ENCODE measurements around the gene KNL1. TPM values are rescaled to one million over a fixed set of nuclear protein-coding genes. Genes with fewer than 3 reads are reported as not detected.
A peak's percentile ranks its signal among the peaks of the same experiment; 100 is the strongest.

KNL1 gene
- total RNA-seq, 1 donor from 2014 or later: 9.5 TPM

DNA sequence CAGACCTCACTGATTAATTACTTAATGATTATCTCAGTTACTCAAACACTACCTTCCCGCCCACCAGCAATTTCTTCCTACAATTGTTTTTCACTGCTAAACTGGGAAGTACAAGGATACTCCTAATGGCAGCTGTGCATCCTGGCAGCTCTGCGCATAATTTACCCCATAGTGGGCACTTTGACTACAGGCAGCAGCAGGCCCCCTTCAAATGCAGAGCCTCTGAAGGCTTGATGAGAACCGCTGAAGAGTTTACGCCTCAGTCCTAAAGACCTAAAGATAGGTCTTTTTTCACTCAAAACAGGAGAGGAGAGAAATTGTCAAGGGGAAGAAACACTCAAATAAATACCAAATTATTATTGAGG, 39.9 kb upstream of the KNL1 start:
- TF ChIP-seq, protein P1, sequence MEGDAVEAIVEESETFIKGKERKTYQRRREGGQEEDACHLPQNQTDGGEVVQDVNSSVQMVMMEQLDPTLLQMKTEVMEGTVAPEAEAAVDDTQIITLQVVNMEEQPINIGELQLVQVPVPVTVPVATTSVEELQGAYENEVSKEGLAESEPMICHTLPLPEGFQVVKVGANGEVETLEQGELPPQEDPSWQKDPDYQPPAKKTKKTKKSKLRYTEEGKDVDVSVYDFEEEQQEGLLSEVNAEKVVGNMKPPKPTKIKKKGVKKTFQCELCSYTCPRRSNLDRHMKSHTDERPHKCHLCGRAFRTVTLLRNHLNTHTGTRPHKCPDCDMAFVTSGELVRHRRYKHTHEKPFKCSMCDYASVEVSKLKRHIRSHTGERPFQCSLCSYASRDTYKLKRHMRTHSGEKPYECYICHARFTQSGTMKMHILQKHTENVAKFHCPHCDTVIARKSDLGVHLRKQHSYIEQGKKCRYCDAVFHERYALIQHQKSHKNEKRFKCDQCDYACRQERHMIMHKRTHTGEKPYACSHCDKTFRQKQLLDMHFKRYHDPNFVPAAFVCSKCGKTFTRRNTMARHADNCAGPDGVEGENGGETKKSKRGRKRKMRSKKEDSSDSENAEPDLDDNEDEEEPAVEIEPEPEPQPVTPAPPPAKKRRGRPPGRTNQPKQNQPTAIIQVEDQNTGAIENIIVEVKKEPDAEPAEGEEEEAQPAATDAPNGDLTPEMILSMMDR (IDR thresholded peaks at IDR 0.05; ENCODE audit: unreplicated experiment): no peak
- Mint-ChIP-seq H3K4me3 (ENCODE audit: unreplicated experiment) (no peak overlapping the region), H3K36me3 (ENCODE audit: low read depth, unreplicated experiment) (peaks cover 41% of the 10 kb centered on the region), H3K27ac (ENCODE audit: unreplicated experiment) (no peak overlapping the region), H3K27me3 (ENCODE audit: unreplicated experiment) (no peaks in the 10 kb centered on the region), H3K9me3 (ENCODE audit: unreplicated experiment) (no peaks in the 10 kb centered on the region), H3K4me1 (ENCODE audit: unreplicated experiment) (peaks cover 35% of the 10 kb centered on the region)
- no peak for DNase-seq (ENCODE audit: low spot score)

DNA sequence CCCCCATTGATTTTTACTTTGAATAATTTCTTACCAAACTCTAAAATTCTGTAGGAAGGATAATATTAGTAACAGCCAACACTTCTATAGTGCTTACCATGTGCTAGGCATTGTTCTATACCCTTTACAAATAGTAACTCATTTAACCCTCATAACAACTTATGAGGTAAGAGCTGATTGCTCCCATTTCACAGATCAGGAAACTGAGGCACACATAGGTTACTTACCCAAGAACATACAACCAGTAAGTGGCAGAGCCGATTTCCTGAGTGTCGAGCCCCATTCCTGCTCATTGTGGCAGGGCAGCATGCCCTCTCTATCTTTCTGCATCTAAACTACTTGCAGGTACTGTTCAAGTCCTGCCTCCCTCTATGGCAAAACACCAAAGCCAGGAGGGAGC, 38.2 kb upstream of the KNL1 start:
- Mint-ChIP-seq H3K4me3 (ENCODE audit: unreplicated experiment) (peak overlapping the region; percentile 1), H3K36me3 (ENCODE audit: low read depth, unreplicated experiment) (peaks cover 35% of the 10 kb centered on the region), H3K4me1 (ENCODE audit: unreplicated experiment) (peaks cover 35% of the 10 kb centered on the region), H3K9me3 (ENCODE audit: unreplicated experiment) (no peaks in the 10 kb centered on the region), H3K27me3 (ENCODE audit: unreplicated experiment) (no peaks in the 10 kb centered on the region), H3K27ac (ENCODE audit: unreplicated experiment) (peak overlapping the region; percentile 30)
- TF ChIP-seq, protein P1 (IDR thresholded peaks at IDR 0.05; ENCODE audit: unreplicated experiment): no peak
- DNase-seq (ENCODE audit: low spot score): no peak

DNA sequence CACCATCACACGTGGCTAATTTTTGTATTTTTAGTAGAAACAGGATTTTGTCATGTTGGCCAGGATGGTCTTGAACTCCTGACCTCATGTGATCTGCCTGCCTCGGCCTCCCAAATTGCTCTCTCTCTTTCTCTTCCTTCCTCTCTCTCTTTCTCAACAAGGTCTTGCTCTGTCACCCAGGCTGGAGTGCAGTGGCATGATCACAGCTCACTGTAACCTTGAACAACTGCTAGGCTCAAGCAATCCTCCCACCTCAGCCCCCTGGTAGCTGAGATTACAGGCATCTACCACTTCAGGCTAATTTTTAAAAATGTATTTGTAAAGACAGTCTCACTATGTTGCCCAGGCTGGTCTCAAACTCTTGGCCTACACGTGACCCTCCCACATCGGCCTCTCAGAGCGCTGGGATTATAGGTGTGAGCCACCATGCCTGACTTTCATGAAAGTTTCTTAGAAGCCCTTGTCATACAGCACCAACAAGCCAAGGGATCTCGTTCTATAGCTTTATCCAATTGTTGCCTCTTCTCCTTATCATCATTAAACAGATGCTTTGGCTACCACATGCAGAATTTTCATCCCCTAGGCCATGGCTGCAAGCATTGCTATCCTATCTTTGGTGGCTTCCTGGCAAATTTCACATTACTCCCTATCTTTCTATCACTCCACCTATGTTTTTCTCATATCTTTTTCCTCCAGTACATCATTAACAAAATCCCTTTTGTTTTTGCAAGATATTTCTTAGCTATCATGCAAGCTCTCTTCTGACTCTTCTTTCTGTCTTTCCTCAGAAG, 34.9 kb upstream of the KNL1 start:
- Mint-ChIP-seq H3K27ac (ENCODE audit: unreplicated experiment) (no peak overlapping the region), H3K4me3 (ENCODE audit: unreplicated experiment) (peak overlapping the region; percentile 28), H3K36me3 (ENCODE audit: low read depth, unreplicated experiment) (peaks cover 20% of the 10 kb centered on the region), H3K27me3 (ENCODE audit: unreplicated experiment) (no peaks in the 10 kb centered on the region), H3K4me1 (ENCODE audit: unreplicated experiment) (peaks cover 30% of the 10 kb centered on the region), H3K9me3 (ENCODE audit: unreplicated experiment) (no peaks in the 10 kb centered on the region)
- DNase-seq (ENCODE audit: low spot score): no peak
- TF ChIP-seq, protein P1 (IDR thresholded peaks at IDR 0.05; ENCODE audit: unreplicated experiment): no peak

DNA sequence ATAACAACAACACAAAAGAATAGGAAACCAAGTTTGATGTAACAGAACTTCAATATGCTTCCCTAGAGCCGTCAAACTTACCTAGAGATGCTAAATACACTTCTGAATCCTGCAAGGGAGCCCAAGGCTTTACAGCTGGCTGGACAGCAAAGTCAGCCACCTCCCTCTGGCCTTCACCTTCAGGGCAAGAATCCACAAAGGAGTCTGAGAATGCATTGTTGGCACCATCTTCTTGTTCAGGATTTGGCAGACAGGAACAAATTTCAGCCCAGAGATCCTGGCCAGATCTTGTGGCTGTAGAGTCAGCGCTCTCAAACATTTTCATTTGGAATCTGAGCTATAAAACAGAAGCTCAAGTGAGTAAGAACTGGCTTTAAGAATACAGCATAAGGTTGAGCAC, 31.4 kb upstream of the KNL1 start:
- H3K27ac Mint-ChIP-seq (ENCODE audit: unreplicated experiment): no peak overlapping the region
- no peaks in the 10 kb centered on the region for H3K9me3 Mint-ChIP-seq (ENCODE audit: unreplicated experiment)
- peaks cover 2% of the 10 kb centered on the region for H3K27me3 Mint-ChIP-seq (ENCODE audit: unreplicated experiment)
- DNase-seq (ENCODE audit: low spot score): no peak
- peak overlapping the region; percentile 25 for H3K4me3 Mint-ChIP-seq (ENCODE audit: unreplicated experiment)
- H3K4me1 Mint-ChIP-seq (ENCODE audit: unreplicated experiment): peaks cover 19% of the 10 kb centered on the region
- peaks cover 6% of the 10 kb centered on the region for H3K36me3 Mint-ChIP-seq (ENCODE audit: low read depth, unreplicated experiment)
- TF ChIP-seq, protein P1 (IDR thresholded peaks at IDR 0.05; ENCODE audit: unreplicated experiment): no peak

DNA sequence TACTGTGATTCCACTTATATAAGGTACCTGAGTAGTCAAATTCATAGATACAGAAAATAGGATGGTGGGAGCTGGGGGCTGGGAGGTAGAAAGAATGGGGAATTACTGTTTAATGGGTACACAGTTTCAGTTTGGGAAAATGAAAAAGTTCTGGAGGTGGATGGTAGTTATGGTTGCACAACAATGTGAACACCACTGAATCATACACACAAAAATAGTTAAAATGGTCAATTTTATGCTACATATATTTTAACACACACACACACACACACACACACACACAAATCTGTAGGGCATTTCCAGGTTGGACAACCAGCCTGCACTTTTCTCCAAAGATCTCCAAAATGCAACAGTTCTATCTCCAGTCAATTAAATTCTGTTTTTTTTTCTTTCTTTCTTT, 30.6 kb upstream of the KNL1 start:
- H3K27me3 Mint-ChIP-seq (ENCODE audit: unreplicated experiment): peaks cover 2% of the 10 kb centered on the region
- peaks cover 18% of the 10 kb centered on the region for H3K4me1 Mint-ChIP-seq (ENCODE audit: unreplicated experiment)
- H3K9me3 Mint-ChIP-seq (ENCODE audit: unreplicated experiment): no peaks in the 10 kb centered on the region
- peak overlapping the region; percentile 65 for H3K4me3 Mint-ChIP-seq (ENCODE audit: unreplicated experiment)
- peaks cover 6% of the 10 kb centered on the region for H3K36me3 Mint-ChIP-seq (ENCODE audit: low read depth, unreplicated experiment)
- TF ChIP-seq, protein P1 (IDR thresholded peaks at IDR 0.05; ENCODE audit: unreplicated experiment): no peak
- peak overlapping the region; percentile 36 for H3K27ac Mint-ChIP-seq (ENCODE audit: unreplicated experiment)
- DNase-seq (ENCODE audit: low spot score): no peak
